ENCODE results near the gene TCF7.

Gene TCF7

GRCh38 chr5:134153241-134153640, 38.8 kb downstream of the TCF7 start:
- Histone ChIP-seq H3K4me1 (peaks cover 0 to 11% (median 0%) of the 10 kb centered on the region in 4 donors), H3K27ac (no peak overlapping the region), H3K36me3 (peaks cover 69 to 95% (median 79%) of the 10 kb centered on the region in 3 donors), H3K9me3 (no peaks in the 10 kb centered on the region), H3K4me3 (no peak overlapping the region), H3K27me3 (no peaks in the 10 kb centered on the region)
- intact Hi-C loops (cut with DNase I; ENCODE audit: low total_unique reads), result no loop called here
- DNase-seq, result no peak
- no peak for TF ChIP-seq CTCF (IDR thresholded peaks at IDR 0.05)

DNA sequence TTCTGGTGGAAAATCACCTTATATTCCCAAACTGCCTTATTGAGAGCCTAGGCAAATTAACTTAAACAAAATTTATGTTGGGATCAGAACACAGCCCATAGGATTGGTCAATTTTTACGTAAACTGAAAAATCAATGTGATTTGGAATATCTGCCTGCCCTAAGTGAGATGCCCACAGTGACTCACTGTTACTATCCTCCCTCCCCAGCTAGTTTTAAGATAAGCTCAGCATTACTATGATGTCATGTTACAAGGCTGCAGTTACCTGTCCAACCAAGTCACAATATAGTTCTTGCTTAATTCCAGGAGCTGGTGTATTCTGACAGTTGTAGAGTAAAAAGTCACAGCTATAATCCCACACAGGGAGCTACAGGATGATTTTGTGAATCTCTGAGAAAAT, 39.2 kb downstream of the TCF7 start:
- Histone ChIP-seq H3K9me3 (no peaks in the 10 kb centered on the region), H3K27ac (no peak overlapping the region), H3K27me3 (no peaks in the 10 kb centered on the region), H3K36me3 (peaks cover 74 to 95% (median 79%) of the 10 kb centered on the region in 3 donors), H3K4me3 (no peak overlapping the region), H3K4me1 (peaks cover 0 to 7% (median 0%) of the 10 kb centered on the region in 4 donors)
- intact Hi-C loops (cut with DNase I; ENCODE audit: low total_unique reads), result no loop called here
- no peak for DNase-seq
- no peak for TF ChIP-seq CTCF (IDR thresholded peaks at IDR 0.05)

DNA sequence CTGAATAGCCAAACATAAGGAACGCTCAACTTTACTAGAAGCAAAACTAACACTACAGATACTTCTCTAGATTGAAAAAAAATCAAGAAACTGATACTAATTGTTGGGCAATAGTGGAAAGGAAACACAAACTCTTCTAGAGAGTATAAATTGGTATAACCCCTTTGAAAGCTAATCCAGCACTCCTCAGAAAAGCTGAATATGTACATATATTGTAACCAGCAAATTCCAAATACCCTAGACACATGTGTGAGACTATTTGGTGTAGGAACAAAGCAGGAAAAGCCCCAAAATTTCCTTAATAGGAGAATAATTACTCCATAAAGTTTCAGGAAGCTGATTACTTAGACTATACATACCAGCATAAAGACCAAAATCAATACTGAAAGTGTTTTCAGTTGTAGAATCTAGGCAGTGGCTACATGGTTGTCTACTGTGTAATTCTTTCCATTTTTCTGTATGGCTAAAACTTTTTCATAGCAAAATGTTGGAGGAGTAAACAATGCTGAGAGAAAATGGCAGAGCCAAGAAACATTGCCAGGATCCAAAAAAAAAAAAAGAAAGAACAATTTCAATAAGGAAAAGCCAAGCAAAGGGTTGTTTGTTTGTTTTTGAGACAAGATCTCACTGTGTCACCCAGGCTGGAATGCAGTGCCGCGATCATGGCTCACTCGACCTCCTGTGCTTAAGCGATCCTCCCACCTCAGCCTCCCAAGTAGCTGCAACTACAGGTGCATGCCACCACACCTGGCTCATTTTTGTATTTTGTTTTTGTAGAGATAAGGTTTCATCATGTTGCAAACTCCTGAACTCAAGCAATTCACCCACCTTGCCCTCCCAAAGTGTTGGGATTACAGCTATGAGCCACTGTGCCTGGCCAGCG, 47.3 kb downstream of the TCF7 start:
- peaks cover 59 to 87% (median 65%) of the 10 kb centered on the region in 3 donors for H3K36me3 ChIP-seq
- no peaks in the 10 kb centered on the region for H3K4me1 ChIP-seq
- no peak for TF ChIP-seq CTCF (IDR thresholded peaks at IDR 0.05)
- no peaks in the 10 kb centered on the region for H3K9me3 ChIP-seq
- no peaks in the 10 kb centered on the region for H3K27me3 ChIP-seq
- H3K27ac ChIP-seq, result no peak overlapping the region
- intact Hi-C loops (cut with DNase I; ENCODE audit: low total_unique reads), result no loop called here
- DNase-seq, result no peak
- H3K4me3 ChIP-seq, result no peak overlapping the region

DNA sequence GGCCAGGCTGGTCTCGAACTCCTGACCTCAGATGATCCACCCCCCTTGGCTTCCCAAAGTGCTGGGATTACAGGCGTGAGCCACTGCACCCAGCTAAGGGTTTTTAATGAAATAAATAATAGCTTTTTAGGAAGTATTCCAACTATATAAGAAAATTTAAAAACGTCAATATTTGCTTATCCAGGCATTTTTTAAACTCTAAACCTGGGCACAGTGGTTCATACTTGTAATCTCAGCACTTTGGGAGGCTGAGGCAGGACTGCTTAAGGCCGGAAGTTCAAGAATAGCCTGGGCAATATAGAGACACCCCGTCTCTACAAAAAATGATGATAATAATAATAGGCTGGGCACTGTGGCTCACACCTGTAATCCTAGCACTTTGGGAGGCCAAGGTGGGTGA, 48.1 kb downstream of the TCF7 start:
- H3K36me3 ChIP-seq, result peaks cover 64 to 87% (median 67%) of the 10 kb centered on the region in 3 donors
- no peak for DNase-seq
- H3K27ac ChIP-seq, result no peak overlapping the region
- no peaks in the 10 kb centered on the region for H3K27me3 ChIP-seq
- H3K9me3 ChIP-seq, result no peaks in the 10 kb centered on the region
- H3K4me1 ChIP-seq, result no peaks in the 10 kb centered on the region
- H3K4me3 ChIP-seq, result no peak overlapping the region
- intact Hi-C loops (cut with DNase I; ENCODE audit: low total_unique reads), result no loop called here
- TF ChIP-seq CTCF (IDR thresholded peaks at IDR 0.05), result no peak

DNA sequence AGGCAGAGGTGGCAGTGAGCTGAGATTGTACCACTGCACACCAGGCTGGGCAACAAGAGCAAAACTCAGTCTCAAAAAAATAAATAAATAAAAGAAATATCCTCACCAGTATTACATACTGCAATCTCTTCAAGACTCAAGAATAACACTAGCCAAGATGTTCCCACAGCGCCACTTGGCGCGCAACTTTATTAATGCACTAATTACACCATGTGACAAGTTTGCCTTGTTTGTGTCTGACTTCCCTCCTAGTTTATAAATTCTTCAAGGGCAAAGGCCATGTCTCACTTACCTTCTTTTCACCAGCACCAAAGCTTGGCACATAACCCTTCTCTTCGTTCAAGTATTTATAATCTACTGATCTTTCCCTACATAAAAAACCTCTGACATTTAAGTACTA, 57.5 kb downstream of the TCF7 start:
- H3K27ac ChIP-seq, result no peak overlapping the region
- H3K4me3 ChIP-seq, result no peak overlapping the region
- peaks cover 48 to 64% (median 57%) of the 10 kb centered on the region in 3 donors for H3K36me3 ChIP-seq
- intact Hi-C loops (cut with DNase I; ENCODE audit: low total_unique reads), result no loop called here
- H3K4me1 ChIP-seq, result peaks cover 0 to 49% (median 24%) of the 10 kb centered on the region in 4 donors
- no peak for DNase-seq
- no peaks in the 10 kb centered on the region for H3K27me3 ChIP-seq
- no peak for TF ChIP-seq CTCF (IDR thresholded peaks at IDR 0.05)
- no peaks in the 10 kb centered on the region for H3K9me3 ChIP-seq

All from tibial artery (tissue), 4 donors.